GM19463 (cell line): ENCODE results near the gene MST1R.
"Not testable (repeated sequence)": the region's sequence is repeated elsewhere in the genome, so short reads cannot be mapped to it uniquely, and the experiment has no call there.

Experiments
- ATAC-seq: cut with Tn5 transposase; IDR thresholded peaks from one replicate; pipeline ENCODE4 v1.9.1; 2021; ENCODE audit warnings: mild to moderate bottlenecking, moderate library complexity; ENCODE audit not compliant: unreplicated experiment

Gene MST1R

DNA sequence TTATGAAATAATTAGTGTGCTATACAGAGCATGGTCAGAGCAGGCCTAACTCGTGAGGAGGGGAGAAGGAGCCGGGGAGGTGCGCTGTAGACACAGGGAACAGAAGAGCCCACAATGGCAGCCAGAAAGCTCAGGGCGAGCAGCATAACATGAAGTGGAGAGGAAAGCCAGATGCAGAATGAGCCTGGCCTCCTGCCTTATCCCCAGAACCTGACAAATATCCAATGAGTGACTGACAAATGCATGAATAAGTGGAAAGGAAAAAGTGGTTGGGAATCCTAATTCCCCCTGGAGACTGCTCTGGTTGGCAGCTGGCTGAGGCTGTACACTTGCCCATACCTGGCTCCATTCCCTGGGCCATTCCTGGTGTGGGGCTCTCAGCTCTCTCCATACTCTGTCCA is 9.2 kb upstream of the MST1R start:
- ATAC-seq: no peak

GRCh38 chr3:49911611-49912010 is 7.9 kb upstream of the MST1R start:
- ATAC-seq: no peak

GRCh38 chr3:49911124-49911420 is 7.4 kb upstream of the MST1R start:
- ATAC-seq: no peak

- no peak for ATAC-seq
These were observed 6.9 kb upstream of the MST1R start for GRCh38 chr3:49910409-49911123.

GRCh38 chr3:49908373-49909199 is 4.9 kb upstream of the MST1R start:
- ATAC-seq: no peak

DNA sequence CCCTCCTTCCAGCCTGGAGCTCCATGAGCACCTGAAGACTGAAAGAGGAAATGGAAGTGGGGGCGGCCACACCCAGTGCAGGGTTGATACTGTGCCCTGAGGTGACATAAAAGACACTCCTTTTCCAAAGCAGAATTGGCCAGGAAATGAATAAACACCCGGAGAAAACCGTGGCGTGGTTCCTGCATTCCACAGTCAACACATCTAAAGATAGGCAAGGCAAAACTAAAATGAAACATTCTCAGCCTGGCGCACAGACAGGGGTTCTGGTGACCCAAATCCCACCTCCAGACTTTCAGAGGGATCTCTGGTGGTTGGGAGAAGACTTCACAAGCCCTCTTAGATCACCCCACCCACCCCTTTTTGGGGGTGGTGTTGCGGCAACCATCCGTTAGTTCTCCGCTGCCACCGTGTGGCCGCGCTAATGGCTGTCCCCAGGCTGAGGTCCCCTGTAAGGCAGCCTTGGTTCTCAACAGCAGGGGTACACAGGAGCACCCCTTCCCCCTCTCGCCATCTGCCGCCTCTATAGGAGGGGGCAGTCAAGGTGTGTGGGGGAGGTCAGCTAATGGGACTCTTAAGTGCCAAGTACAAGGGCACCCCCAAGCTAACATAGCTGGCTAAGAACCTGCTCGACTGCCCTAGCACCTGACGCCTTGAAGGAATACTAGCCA is 2.5 kb upstream of the MST1R start:
- no peak for ATAC-seq

DNA sequence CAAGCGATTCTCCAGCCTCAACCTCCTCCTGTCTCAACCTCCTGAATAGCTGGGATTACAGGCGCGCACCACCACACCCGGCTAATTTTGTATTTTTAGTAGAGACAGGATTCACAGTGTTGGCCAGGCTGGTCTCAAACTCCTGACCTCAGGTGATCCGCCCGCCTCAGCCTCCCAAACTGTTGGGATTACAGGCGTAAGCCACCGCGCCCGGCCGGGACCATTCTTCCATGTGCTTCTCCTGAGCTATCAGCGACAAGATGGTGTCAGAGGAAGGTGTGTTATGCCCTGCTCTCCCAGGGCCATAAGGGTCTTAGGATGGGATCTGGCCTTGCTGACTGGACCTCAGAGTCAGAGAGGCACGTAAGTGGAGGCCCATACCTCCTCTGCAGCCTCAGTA is 775 bp upstream of the MST1R start:
- not testable (repeated sequence) for ATAC-seq

DNA sequence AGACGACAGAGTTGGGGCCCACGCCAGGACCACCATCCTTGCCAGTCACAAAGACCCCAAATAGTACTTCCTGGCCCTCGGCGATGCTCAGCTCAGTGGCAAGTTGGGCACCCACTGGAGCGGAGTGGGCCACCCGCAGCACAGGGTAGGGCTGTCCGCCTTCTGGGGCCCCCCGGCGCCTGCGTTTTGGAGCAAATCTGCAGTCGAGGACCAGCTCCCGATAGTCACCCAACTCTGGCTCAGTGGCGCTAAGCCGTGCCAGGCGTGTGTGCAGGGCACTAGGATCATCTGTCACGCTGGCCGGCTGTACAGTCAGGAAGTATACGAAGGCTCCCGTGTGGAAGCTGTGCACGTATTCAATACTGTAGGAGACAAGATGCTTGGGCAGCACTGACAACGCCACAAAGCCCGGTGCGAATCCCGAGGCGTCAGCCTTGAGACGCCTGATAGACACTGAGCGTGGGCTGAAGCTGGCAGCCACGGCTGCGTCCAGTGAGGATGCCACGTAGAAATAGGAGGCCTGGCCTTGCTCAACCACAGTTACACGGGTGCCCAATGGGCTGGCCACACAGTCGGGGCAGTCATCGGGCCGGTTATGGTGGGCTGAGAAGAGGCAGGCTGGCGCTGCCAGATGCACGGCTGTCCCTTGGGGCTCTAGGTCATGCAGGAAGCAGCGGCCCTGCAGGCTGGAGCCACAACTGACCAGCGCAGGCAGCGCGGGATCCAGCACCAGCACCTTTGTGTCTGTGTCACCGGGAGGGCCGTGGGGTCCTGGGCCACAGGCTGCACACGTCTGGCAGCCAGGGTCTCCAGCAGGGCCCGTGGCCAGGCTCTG is 945 bp downstream of the MST1R start:
- ATAC-seq: no peak

DNA sequence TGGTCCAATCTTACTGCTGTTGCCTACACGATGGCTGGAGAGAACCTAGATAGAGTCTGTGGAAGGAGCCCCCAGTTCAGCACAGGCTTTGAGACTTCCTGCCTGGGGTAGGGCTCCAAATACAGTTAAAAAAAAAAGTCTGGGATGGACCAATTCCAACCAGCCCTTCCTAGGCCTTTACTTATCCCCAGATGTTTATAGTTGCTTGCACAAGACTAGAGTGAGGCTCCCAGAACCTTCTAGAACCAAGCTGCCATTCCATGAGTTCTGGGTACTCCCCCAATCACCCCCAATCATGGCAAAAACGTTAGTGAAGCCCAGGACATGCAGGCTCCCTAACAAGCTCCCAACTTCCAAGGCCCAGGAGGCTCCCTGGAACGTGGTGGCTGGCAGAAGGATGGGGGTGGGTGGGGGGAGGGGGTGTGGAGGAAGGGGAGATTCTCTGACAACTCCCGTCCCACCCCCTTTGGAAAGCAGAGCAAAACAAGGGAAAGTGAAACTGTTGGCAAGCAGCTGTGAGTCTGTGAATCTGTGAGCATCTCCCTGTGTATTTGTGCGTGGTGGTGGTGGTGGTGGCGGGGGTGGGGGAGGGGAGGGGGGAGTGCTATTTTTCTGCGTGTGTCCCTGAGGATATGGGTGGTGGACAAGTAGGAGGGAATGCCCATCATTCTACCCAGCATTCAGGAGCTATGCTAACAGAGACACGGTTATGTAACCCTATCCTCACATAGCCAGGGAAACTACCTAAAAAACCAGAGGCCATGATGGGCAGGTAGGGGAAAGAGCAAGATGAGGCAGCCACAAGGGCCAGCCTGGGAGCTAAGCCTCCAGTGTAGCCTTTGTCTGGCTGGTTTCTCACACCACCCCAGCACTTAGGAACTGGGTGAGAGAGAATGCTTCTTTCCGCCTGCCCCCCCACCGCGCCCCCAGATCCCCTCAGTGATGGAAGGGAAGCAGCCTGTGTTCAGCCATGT is 2.0 kb downstream of the MST1R start:
- ATAC-seq: no peak

GRCh38 chr3:49900491-49901153 is 3.1 kb downstream of the MST1R start:
- ATAC-seq: no peak

GRCh38 chr3:49899815-49900214 is 3.9 kb downstream of the MST1R start:
- no peak for ATAC-seq

- ATAC-seq: no peak
These were observed 4.7 kb downstream of the MST1R start for GRCh38 chr3:49898991-49899390.

DNA sequence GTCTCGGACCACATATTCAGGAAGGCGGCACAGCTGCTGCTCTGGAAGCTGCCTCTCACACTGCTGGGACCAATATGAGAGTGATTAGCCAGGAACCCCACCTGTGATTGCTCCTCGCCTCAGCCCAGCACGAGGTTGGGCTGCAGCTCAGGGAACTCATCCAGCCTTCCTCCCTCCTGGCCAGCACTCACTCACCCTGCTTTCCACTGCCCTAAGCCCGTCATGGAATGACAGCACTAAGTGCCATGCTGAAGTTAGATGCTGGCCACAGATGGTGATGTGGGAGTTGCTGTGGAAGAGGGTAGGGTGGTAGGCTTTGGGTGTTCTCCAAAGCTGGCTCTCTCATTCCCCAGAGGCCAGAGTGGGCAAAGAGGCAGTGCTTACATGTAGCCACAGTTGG is 7.3 kb downstream of the MST1R start:
- ATAC-seq: no peak

DNA sequence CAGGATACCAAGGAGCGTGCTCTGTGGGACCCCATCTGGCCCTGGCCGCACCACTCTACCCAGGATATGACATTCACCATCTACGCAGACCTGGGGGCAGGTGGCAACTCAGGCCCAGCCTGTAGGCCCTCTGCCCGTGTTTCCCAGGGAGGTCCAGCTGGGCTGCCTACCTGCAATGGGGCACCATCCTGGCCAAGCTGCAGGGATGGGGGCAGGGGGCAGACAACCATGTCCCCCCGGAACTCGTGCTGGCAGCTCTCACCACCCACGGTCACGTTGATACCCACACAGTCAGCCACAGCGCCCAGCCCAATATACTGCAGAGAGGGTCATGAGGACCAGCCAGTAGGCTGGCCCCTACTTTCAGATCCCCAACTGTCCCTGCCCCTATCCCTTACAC is 7.9 kb downstream of the MST1R start:
- no peak for ATAC-seq

GRCh38 chr3:49889296-49889695 is 14.4 kb downstream of the MST1R start:
- no peak for ATAC-seq

GRCh38 chr3:49886922-49887265 is 16.8 kb downstream of the MST1R start:
- no peak for ATAC-seq

DNA sequence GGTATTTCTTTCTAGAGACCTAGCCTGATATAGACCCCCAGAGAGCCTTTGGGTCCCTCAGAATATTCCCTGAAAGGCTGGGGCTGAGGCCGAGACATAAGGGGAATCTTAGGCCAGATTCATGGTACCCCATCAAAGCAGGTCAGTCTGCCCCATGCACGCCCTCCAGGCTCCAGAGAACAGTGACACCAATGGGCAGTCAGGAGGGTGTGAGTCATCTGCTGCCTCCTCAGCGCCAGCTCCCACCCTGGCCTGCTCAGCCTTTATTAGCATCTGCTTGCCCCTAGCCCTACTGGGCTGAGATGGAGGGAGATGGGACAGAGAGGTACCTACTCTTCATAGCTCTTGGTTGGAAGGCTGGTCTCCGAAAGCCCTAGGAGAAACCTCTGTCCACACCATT is 19.7 kb downstream of the MST1R start:
- no peak for ATAC-seq

DNA sequence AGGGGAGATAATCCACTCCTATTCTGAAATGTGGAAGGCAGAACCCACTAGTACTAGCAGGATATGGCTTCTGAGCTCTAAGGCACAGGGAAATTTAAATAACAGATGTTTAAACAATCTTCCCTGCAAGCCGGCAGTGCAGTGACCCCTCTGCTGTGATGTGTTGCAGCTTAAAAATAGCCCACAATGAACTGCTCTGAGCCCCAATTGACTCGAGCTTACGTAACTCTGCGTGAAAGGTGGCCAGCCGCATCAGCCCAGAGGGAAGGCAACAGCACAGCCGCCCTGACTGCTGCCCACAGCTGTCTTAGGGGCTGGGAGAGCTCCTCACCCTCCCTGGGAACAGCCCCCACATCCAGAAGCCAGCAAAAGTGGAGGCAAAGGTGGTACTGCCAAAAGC is 21.5 kb downstream of the MST1R start:
- no peak for ATAC-seq

- no peak for ATAC-seq
These were observed 22.9 kb downstream of the MST1R start for GRCh38 chr3:49880581-49881315.
